H1 (cell line): ENCODE results near the gene ST7L. TPM values are rescaled to one million over a fixed set of nuclear protein-coding genes. Genes with fewer than 3 reads are reported as not detected.
"Not testable (repeated sequence)": the region's sequence is repeated elsewhere in the genome, so short reads cannot be mapped to it uniquely, and the experiment has no call there.

Experiments used
- CTCF ChIA-PET: fragments of 300-600 bp; sonication (Branson Sonifier 250); formaldehyde crosslinking; loops from one replicate; lab custom pipeline; 2021; ENCODE audit not compliant: partially characterized antibody; lab: Charles Lee
- POLR2A ChIA-PET: fragments of 300-600 bp; sonication (Branson Sonifier 250); formaldehyde crosslinking; loops from one replicate; lab custom pipeline; 2021; ENCODE audit warnings: inconsistent platforms; ENCODE audit not compliant: partially characterized antibody; lab: Charles Lee
- DNase-seq, 2 experiments: peaks; one replicate each; pipeline versions ENCODE4 v3.0.0 to v3.0.0-alpha.2; 2010 to 2022; ENCODE audit warnings: low spot score in 2 of 2, low read depth in 1 of 2, mixed read lengths in 1 of 2
- FAIRE-seq: peaks from 2 replicates; lab custom pipeline; 2011; peaks lifted over from hg19 to GRCh38; lab: Jason Lieb, UNC
- H2AFZ ChIP-seq: 2 replicates; pipeline ENCODE4 v1.8.1; 2012; ENCODE audit warnings: low read length, inconsistent platforms
- H2AK5ac ChIP-seq: 2 replicates; pipeline ENCODE4 v1.6.1; 2013; ENCODE audit warnings: low read depth, low read length
- H2BK120ac ChIP-seq: replicated peaks from 2 replicates; pipeline ENCODE3; 2013; ENCODE audit warnings: low read depth, low read length, inconsistent platforms
- H2BK12ac ChIP-seq: 2 replicates; pipeline ENCODE4 v1.6.1; 2013; ENCODE audit warnings: low read depth, low read length
- H2BK15ac ChIP-seq: 2 replicates; pipeline ENCODE4 v1.6.1; 2013; ENCODE audit warnings: low read length
- H2BK20ac ChIP-seq: 2 replicates; pipeline ENCODE4 v1.6.1; 2013; ENCODE audit warnings: low read length
- H2BK5ac ChIP-seq: 2 replicates; pipeline ENCODE4 v1.6.1; 2013; ENCODE audit warnings: low read depth, low read length
- H3K14ac ChIP-seq: 2 replicates; pipeline ENCODE4 v1.6.1; 2013; ENCODE audit warnings: inconsistent platforms; ENCODE audit not compliant: insufficient read length
- H3K18ac ChIP-seq: 2 replicates; pipeline ENCODE4 v1.6.1; 2013; ENCODE audit warnings: low read length; ENCODE audit errors: extremely low read depth
- H3K23ac ChIP-seq: 2 replicates; pipeline ENCODE4 v1.6.1; 2013; ENCODE audit warnings: inconsistent platforms; ENCODE audit not compliant: insufficient read length
- H3K23me2 ChIP-seq: 2 replicates; pipeline ENCODE4 v1.6.1; 2013; ENCODE audit warnings: low read depth, low read length
- H3K27ac ChIP-seq: 2 replicates; pipeline ENCODE4 v1.6.1; 2011; ENCODE audit warnings: low read depth, low read length, inconsistent platforms
- H3K27me3 ChIP-seq, 4 experiments: replicated peaks in 1 of 4; 1 replicate in 1 of 4; 2 replicates in 3 of 4; pipeline versions ENCODE4 v1.6.1 to v1.8.1; 2011 to 2013; ENCODE audit warnings: low read length in 3 of 4, mild to moderate bottlenecking in 3 of 4, inconsistent platforms in 2 of 4, mixed read lengths in 2 of 4, moderate library complexity in 1 of 4; ENCODE audit not compliant: control insufficient read depth in 3 of 4, insufficient read depth in 3 of 4; ENCODE audit errors: extremely low read depth in 1 of 4
- H3K36me3 ChIP-seq, 4 experiments: 2 replicates each; pipeline versions ENCODE4 v1.6.1 to v1.8.1; 2011 to 2013; ENCODE audit warnings: mild to moderate bottlenecking in 4 of 4, low read length in 3 of 4, moderate library complexity in 2 of 4, control low read depth in 1 of 4, inconsistent platforms in 1 of 4; ENCODE audit not compliant: insufficient read depth in 4 of 4, control insufficient read depth in 2 of 4
- H3K4ac ChIP-seq: replicated peaks from 2 replicates; pipeline ENCODE3; 2013; ENCODE audit warnings: low read length, low read depth, mixed read lengths, inconsistent platforms; ENCODE audit not compliant: insufficient read length
- H3K4me1 ChIP-seq, 4 experiments: replicated peaks in 1 of 4; 1 replicate in 1 of 4; 2 replicates in 3 of 4; pipeline versions ENCODE4 v1.6.1 to v1.8.1; 2011 to 2013; ENCODE audit warnings: low read length in 3 of 4, inconsistent platforms in 2 of 4, mixed read lengths in 1 of 4; ENCODE audit not compliant: insufficient read depth in 4 of 4, control insufficient read depth in 3 of 4
- H3K4me2 ChIP-seq, 2 experiments: 2 replicates each; pipeline versions ENCODE4 v1.6.1 to v1.8.1; 2011 to 2013; ENCODE audit warnings: low read depth in 2 of 2, low read length in 2 of 2, control low read depth in 1 of 2, inconsistent platforms in 1 of 2, mild to moderate bottlenecking in 1 of 2; ENCODE audit not compliant: insufficient read depth in 1 of 2
- H3K4me3 ChIP-seq, 4 experiments: fragments of 200-600, 300-600 bp in 1 of 4; sonication (generic), shearing (Covaris generic), sonication (Bioruptor Twin) in 1 of 4; 2 replicates each; pipeline versions ENCODE4 v1.5.1 to v1.8.1; 2011 to 2016; ENCODE audit warnings: low read length in 4 of 4, low read depth in 3 of 4, control low read depth in 2 of 4, inconsistent platforms in 2 of 4, mild to moderate bottlenecking in 2 of 4, mixed read lengths in 1 of 4, moderate library complexity in 1 of 4; ENCODE audit not compliant: insufficient read depth in 2 of 4; ENCODE audit errors: extremely low read depth in 1 of 4
- H3K56ac ChIP-seq: replicated peaks from 2 replicates; pipeline ENCODE3; 2013; ENCODE audit warnings: low read depth, mild to moderate bottlenecking, mixed read lengths, low read length, inconsistent platforms; ENCODE audit not compliant: insufficient read length
- H3K79me1 ChIP-seq: 2 replicates; pipeline ENCODE4 v1.6.1; 2013; ENCODE audit warnings: low read depth, low read length, control low read depth
- H3K79me2 ChIP-seq, 2 experiments: 2 replicates each; pipeline versions ENCODE4 v1.6.1 to v1.8.1; 2012 to 2013; ENCODE audit warnings: low read length in 2 of 2, mild to moderate bottlenecking in 2 of 2, inconsistent platforms in 1 of 2; ENCODE audit not compliant: insufficient read depth in 2 of 2, control insufficient read depth in 1 of 2
- H3K9ac ChIP-seq, 4 experiments: replicated peaks in 1 of 4; 1 replicate in 1 of 4; 2 replicates in 3 of 4; pipeline versions ENCODE4 v1.6.1 to v1.8.1; 2011 to 2013; ENCODE audit warnings: low read depth in 3 of 4, low read length in 3 of 4, control low read depth in 2 of 4, mild to moderate bottlenecking in 2 of 4, moderate library complexity in 2 of 4, inconsistent platforms in 1 of 4; ENCODE audit errors: extremely low read depth in 1 of 4
- H3K9me3 ChIP-seq, 2 experiments: 2 replicates each; pipeline versions ENCODE4 v1.6.1 to v1.8.1; 2012 to 2013; ENCODE audit warnings: mild to moderate bottlenecking in 2 of 2, moderate library complexity in 2 of 2, control low read depth in 1 of 2, inconsistent platforms in 1 of 2, low read depth in 1 of 2, low read length in 1 of 2, mixed read lengths in 1 of 2; ENCODE audit not compliant: insufficient read depth in 2 of 2
- H4K20me1 ChIP-seq, 2 experiments: replicated peaks in 1 of 2; 2 replicates each; pipeline versions ENCODE3 to v1.8.1; 2011 to 2013; ENCODE audit warnings: inconsistent platforms in 2 of 2, low read length in 2 of 2, mild to moderate bottlenecking in 1 of 2; ENCODE audit not compliant: insufficient read depth in 2 of 2, control insufficient read depth in 1 of 2
- H4K5ac ChIP-seq: 2 replicates; pipeline ENCODE4 v1.6.1; 2013; ENCODE audit warnings: low read length, low read depth, mixed read lengths, inconsistent platforms; ENCODE audit not compliant: insufficient read length
- H4K8ac ChIP-seq: 2 replicates; pipeline ENCODE4 v1.8.0; 2013; ENCODE audit warnings: mild to moderate bottlenecking, moderate library complexity, low read length, inconsistent platforms; ENCODE audit not compliant: insufficient read depth; ENCODE audit errors: extremely low read depth
- H4K91ac ChIP-seq: replicated peaks from 2 replicates; pipeline ENCODE3; 2013; ENCODE audit warnings: low read length, mixed read lengths, inconsistent platforms; ENCODE audit not compliant: insufficient read length
- GABPA ChIP-seq: IDR thresholded peaks from 2 replicates; pipeline ENCODE4 v1.6.1; 2011; ENCODE audit warnings: mild to moderate bottlenecking, low read length, moderate library complexity, borderline replicate concordance; ENCODE audit not compliant: insufficient read depth
- RNF2 ChIP-seq: fragments of 200-900, 300-1000 bp; sonication (generic); IDR thresholded peaks from 2 replicates; pipeline ENCODE4 v1.7.1; 2016; ENCODE audit warnings: borderline replicate concordance, low read depth, mild to moderate bottlenecking, antibody characterized with exemption, low read length; ENCODE audit not compliant: poor library complexity, severe bottlenecking; ENCODE audit errors: missing control alignments
- SP1 ChIP-seq: IDR thresholded peaks from 2 replicates; pipeline ENCODE4 v1.6.1; 2011; ENCODE audit warnings: low read depth, low read length
- WGBS, 2 experiments: shearing (Covaris generic) in 1 of 2; methylation state at CpG; one replicate each; pipeline versions ENCODE4 v1.1.6 to v1.1.7; 2013 to 2015; ENCODE audit warnings: low lambda C conversion rate in 2 of 2, mixed read lengths in 2 of 2, inconsistent platforms in 1 of 2, low coverage in 1 of 2, missing lambda C conversion rate in 1 of 2; ENCODE audit not compliant: insufficient replicate concordance in 2 of 2, insufficient coverage in 1 of 2, insufficient read length in 1 of 2; ENCODE audit errors: extremely low coverage in 1 of 2, missing lambda C conversion rate in 1 of 2; 5-methylcytosine and 5-hydroxymethylcytosine counted together
- polyA plus RNA-seq, 7 experiments: library from polyadenylated mRNA; depleted of rRNA in 3 of 7; stranded (reverse) in 5 of 7; unstranded in 2 of 7; fragments of >200 nt in 5 of 7; fragments of 200-250 nt in 2 of 7; gene quantifications; 1 replicate in 5 of 7; 2 replicates in 1 of 7; 4 replicates in 1 of 7; pipeline versions ENCODE4 v1.2.1 to v1.2.3, GENCODE V29; 2011 to 2013; ENCODE audit warnings: missing spikeins in 2 of 7, mixed read lengths in 2 of 7
- total RNA-seq: library from RNA; stranded (reverse); fragmentation: NEBNext Ultra II Directional; extraction: Animal tissue kit (Norgen Biotek cat#: 25700); gene quantifications from 2 replicates; pipeline ENCODE4 v1.2.1, GENCODE V29; 2021
- TF ChIP-seq, protein P1 (sequence below): IDR thresholded peaks from 2 replicates; pipeline ENCODE4 v1.6.1; 2012; ENCODE audit warnings: low read length, inconsistent platforms

ST7L gene
- total and polyA plus RNA-seq, 2 of the 8 experiments (the other 6 are each of a cell fraction or from before 2014, with no cell fraction given): 9.6 to 16.2 TPM

DNA sequence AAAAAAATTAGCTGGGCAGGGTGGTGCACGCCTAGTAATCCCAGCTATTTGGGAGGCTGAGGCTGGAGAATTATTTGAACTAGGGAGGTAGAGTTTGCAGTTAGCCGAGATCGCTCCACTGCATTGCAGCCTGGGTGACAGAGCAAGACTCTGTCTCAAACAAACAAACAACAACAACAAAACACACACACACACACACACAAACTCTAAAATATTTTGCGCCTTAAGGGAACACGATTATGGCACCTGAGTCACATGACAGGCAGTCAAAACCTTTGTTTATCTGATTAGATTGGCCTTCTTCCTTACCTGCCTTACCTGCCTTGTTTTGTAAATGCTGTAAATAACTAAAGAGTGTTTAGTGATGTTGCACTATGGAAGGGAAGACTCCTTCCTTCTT, 130.8 kb downstream of the ST7L start (continued):
- TF ChIP-seq RNF2 (no peak), SP1 (no peak), GABPA (no peak)
- TF ChIP-seq, protein P1, sequence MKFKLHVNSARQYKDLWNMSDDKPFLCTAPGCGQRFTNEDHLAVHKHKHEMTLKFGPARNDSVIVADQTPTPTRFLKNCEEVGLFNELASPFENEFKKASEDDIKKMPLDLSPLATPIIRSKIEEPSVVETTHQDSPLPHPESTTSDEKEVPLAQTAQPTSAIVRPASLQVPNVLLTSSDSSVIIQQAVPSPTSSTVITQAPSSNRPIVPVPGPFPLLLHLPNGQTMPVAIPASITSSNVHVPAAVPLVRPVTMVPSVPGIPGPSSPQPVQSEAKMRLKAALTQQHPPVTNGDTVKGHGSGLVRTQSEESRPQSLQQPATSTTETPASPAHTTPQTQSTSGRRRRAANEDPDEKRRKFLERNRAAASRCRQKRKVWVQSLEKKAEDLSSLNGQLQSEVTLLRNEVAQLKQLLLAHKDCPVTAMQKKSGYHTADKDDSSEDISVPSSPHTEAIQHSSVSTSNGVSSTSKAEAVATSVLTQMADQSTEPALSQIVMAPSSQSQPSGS: no peak
- TF ChIP-seq, all 59 proteins: peak for 0

DNA sequence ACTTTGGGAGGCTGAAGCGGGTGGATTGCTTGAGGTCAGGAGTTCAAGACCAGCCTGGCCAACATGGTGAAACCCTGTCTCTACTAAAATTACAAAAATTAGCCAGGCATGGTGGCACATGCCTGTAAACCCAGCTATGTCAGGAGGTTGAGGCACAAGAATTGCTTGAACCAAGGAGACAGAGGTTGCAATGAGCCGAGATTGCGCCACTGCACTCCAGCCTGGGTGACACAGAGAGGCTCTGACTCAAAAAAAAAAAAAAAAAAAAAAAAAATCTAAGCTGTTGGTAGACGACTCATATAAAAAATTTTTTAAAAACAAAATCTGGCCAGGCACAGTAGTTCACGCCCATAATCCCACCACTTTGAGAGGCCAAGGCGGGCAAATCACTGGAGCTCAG, 131.3 kb downstream of the ST7L start:
- H2BK120ac ChIP-seq, H3K14ac ChIP-seq, H2BK20ac ChIP-seq, H2BK12ac ChIP-seq, H3K23me2 ChIP-seq, H4K8ac ChIP-seq, H3K23ac ChIP-seq, H2BK5ac ChIP-seq, H3K79me1 ChIP-seq, FAIRE-seq, H2AFZ ChIP-seq, H4K5ac ChIP-seq, H3K27me3 ChIP-seq, H3K18ac ChIP-seq, H3K56ac ChIP-seq, H3K27ac ChIP-seq, H3K79me2 ChIP-seq, H3K4me1 ChIP-seq, DNase-seq, H3K4ac ChIP-seq, H2BK15ac ChIP-seq, H3K4me2 ChIP-seq, H3K9ac ChIP-seq, H3K36me3 ChIP-seq, H2AK5ac ChIP-seq, H3K4me3 ChIP-seq, H4K91ac ChIP-seq, H3K9me3 ChIP-seq, H4K20me1 ChIP-seq: not testable (repeated sequence)
- ChIA-PET POLR2A (interaction anchor here (0.7 kb wide), 1 partner anchor 21 kb away, joined by 3 read pairs; no protein-coding TSS in a partner anchor), CTCF (interaction anchor here (0.8 to 0.9 kb wide), 2 partner anchors 117 to 216 kb away, joined by 3 read pairs; no protein-coding TSS in a partner anchor)
- 86% methylated on average over 6 of the region's 6 CpGs; no CpG with 5 or more reads in 1 of the 2 experiments for WGBS, 2 experiments
